Spinal cord (tissue), 10 donors: ENCODE results near the gene TMEM200A. TPM values are rescaled to one million over a fixed set of nuclear protein-coding genes. Genes with fewer than 3 reads are reported as not detected.
A peak's percentile ranks its signal among the peaks of the same experiment; 100 is the strongest.

Source experiments
- DNase-seq, 6 donors: peaks; one replicate each; pipeline versions ENCODE4 v3.0.0 to v3.0.0-alpha.2; 2013 to 2015; ENCODE audit warnings: low spot score in 6 of 6, low read depth in 4 of 6
- H3K27ac ChIP-seq: one replicate; pipeline ENCODE4 v1.5.1; 2013; ENCODE audit warnings: low read depth, low read length, control low read depth
- H3K27me3 ChIP-seq: one replicate; pipeline ENCODE4 v1.6.1; 2013; ENCODE audit warnings: low read length; ENCODE audit not compliant: control insufficient read depth, insufficient read depth
- H3K36me3 ChIP-seq: one replicate; pipeline ENCODE4 v1.6.1; 2013; ENCODE audit warnings: low read length; ENCODE audit not compliant: control insufficient read depth, insufficient read depth
- H3K4me1 ChIP-seq: one replicate; pipeline ENCODE4 v1.6.1; 2013; ENCODE audit warnings: low read length; ENCODE audit not compliant: control insufficient read depth, insufficient read depth
- H3K4me3 ChIP-seq: one replicate; pipeline ENCODE4 v1.5.1; 2013; ENCODE audit warnings: low read depth, low read length, control low read depth
- H3K9me3 ChIP-seq: one replicate; pipeline ENCODE4 v1.6.1; 2013; ENCODE audit warnings: low read length; ENCODE audit not compliant: control insufficient read depth, insufficient read depth
- WGBS: methylation state at CpG from one replicate; pipeline ENCODE4 v1.1.5; 2013; ENCODE audit warnings: missing lambda C conversion rate; ENCODE audit not compliant: insufficient coverage; 5-methylcytosine and 5-hydroxymethylcytosine counted together
- polyA plus RNA-seq, 2 donors: library from polyadenylated mRNA; unstranded; fragments of 120-200 nt; gene quantifications; one replicate each; pipeline ENCODE4 v1.2.1, GENCODE V29; 2013; ENCODE audit not compliant: insufficient read length in 2 of 2
- total RNA-seq, 2 donors: library from RNA; depleted of rRNA in 1 of 2; stranded (reverse); fragments of 120-200 nt in 1 of 2; fragments of >200 nt in 1 of 2; gene quantifications; one replicate each; pipeline versions ENCODE4 v1.2.3 to v1.2.4, GENCODE V29; 2013 to 2014
- donor health status: healthy.

The TMEM200A gene
- total and polyA plus RNA-seq, 4 donors: 8.8 to 13.6 (median 10.6) TPM

- Histone ChIP-seq H3K27me3 (no peaks in the 10 kb centered on the region), H3K36me3 (no peaks in the 10 kb centered on the region), H3K27ac (no peak overlapping the region), H3K4me3 (no peak overlapping the region), H3K9me3 (peaks cover 3% of the 10 kb centered on the region), H3K4me1 (no peaks in the 10 kb centered on the region)
- no peak for DNase-seq
- WGBS: 84% methylated on average over 2 of the region's 2 CpGs
These were observed 45.7 kb downstream of the TMEM200A start for GRCh38 chr6:130411481-130411880.

- Histone ChIP-seq H3K4me3 (no peak overlapping the region), H3K27me3 (no peaks in the 10 kb centered on the region), H3K27ac (no peak overlapping the region), H3K9me3 (peaks cover 3% of the 10 kb centered on the region), H3K36me3 (no peaks in the 10 kb centered on the region), H3K4me1 (no peaks in the 10 kb centered on the region)
- WGBS: no CpG with 5 or more reads among the region's 1 CpG
- DNase-seq: no peak
These were observed 46.9 kb downstream of the TMEM200A start for GRCh38 chr6:130412556-130413290.

- Histone ChIP-seq H3K36me3 (no peaks in the 10 kb centered on the region), H3K27me3 (no peaks in the 10 kb centered on the region), H3K4me1 (no peaks in the 10 kb centered on the region), H3K4me3 (no peak overlapping the region), H3K27ac (no peak overlapping the region), H3K9me3 (no peaks in the 10 kb centered on the region)
- DNase-seq: no peak
These were observed 52.1 kb downstream of the TMEM200A start for GRCh38 chr6:130417951-130418350.

- no peak overlapping the region for H3K4me3 ChIP-seq
- 98% methylated on average over 4 of the region's 4 CpGs for WGBS
These were observed 55.1 kb downstream of the TMEM200A start for GRCh38 chr6:130420911-130421310.

GRCh38 chr6:130421585-130421984, 55.8 kb downstream of the TMEM200A start:
- DNase-seq: no peak
- no peaks in the 10 kb centered on the region for H3K9me3 ChIP-seq
- WGBS: no CpG with 5 or more reads among the region's 1 CpG

More at GRCh38 chr6:130420911-130421310, 55.1 kb downstream of the TMEM200A start:
- H3K9me3 ChIP-seq: no peaks in the 10 kb centered on the region
- H3K27me3 ChIP-seq: no peaks in the 10 kb centered on the region
- H3K27ac ChIP-seq: no peak overlapping the region
- H3K4me1 ChIP-seq: no peaks in the 10 kb centered on the region
- no peak for DNase-seq
- H3K36me3 ChIP-seq: no peaks in the 10 kb centered on the region

GRCh38 chr6:130423044-130423443, 57.2 kb downstream of the TMEM200A start:
- Histone ChIP-seq H3K4me1 (no peaks in the 10 kb centered on the region), H3K27ac (no peak overlapping the region), H3K36me3 (no peaks in the 10 kb centered on the region), H3K4me3 (no peak overlapping the region), H3K9me3 (no peaks in the 10 kb centered on the region), H3K27me3 (no peaks in the 10 kb centered on the region)
- DNase-seq: no peak
- no CpG with 5 or more reads among the region's 3 CpGs for WGBS

More at GRCh38 chr6:130421585-130421984, 55.8 kb downstream of the TMEM200A start:
- no peak overlapping the region for H3K27ac ChIP-seq
- no peaks in the 10 kb centered on the region for H3K36me3 ChIP-seq
- H3K27me3 ChIP-seq: no peaks in the 10 kb centered on the region
- H3K4me1 ChIP-seq: no peaks in the 10 kb centered on the region
- no peak overlapping the region for H3K4me3 ChIP-seq

GRCh38 chr6:130424710-130425109, 58.9 kb downstream of the TMEM200A start:
- Histone ChIP-seq H3K4me3 (no peak overlapping the region), H3K36me3 (no peaks in the 10 kb centered on the region), H3K9me3 (no peaks in the 10 kb centered on the region), H3K27me3 (no peaks in the 10 kb centered on the region), H3K4me1 (no peaks in the 10 kb centered on the region), H3K27ac (no peak overlapping the region)
- WGBS: 33% methylated on average over 2 of the region's 2 CpGs
- no peak for DNase-seq

- Histone ChIP-seq H3K4me3 (no peak overlapping the region), H3K27ac (no peak overlapping the region), H3K36me3 (no peaks in the 10 kb centered on the region), H3K9me3 (no peaks in the 10 kb centered on the region), H3K4me1 (no peaks in the 10 kb centered on the region), H3K27me3 (no peaks in the 10 kb centered on the region)
- no peak for DNase-seq
- WGBS: no CpG with 5 or more reads among the region's 1 CpG
These were observed 59.7 kb downstream of the TMEM200A start for GRCh38 chr6:130425537-130425936.

- H3K9me3 ChIP-seq: no peaks in the 10 kb centered on the region
- WGBS: 81% methylated on average over 5 of the region's 7 CpGs
- no peak overlapping the region for H3K27ac ChIP-seq
- H3K4me3 ChIP-seq: no peak overlapping the region
- DNase-seq: no peak
- no peaks in the 10 kb centered on the region for H3K36me3 ChIP-seq
- no peaks in the 10 kb centered on the region for H3K27me3 ChIP-seq
- no peaks in the 10 kb centered on the region for H3K4me1 ChIP-seq
These were observed 60.4 kb downstream of the TMEM200A start for GRCh38 chr6:130426066-130426721.

GRCh38 chr6:130431346-130431852, 65.6 kb downstream of the TMEM200A start:
- Histone ChIP-seq H3K4me1 (no peaks in the 10 kb centered on the region), H3K27me3 (no peaks in the 10 kb centered on the region), H3K4me3 (no peak overlapping the region), H3K9me3 (no peaks in the 10 kb centered on the region), H3K27ac (no peak overlapping the region), H3K36me3 (no peaks in the 10 kb centered on the region)
- WGBS: 59% methylated on average over 3 of the region's 4 CpGs
- DNase-seq: peak in 1 of 6 donors; percentile 38
